Ishikawa (cell line): ENCODE data around the gene THRAP3.

Experiments used
- CEBPB ChIP-seq: IDR thresholded peaks from 2 replicates; pipeline ENCODE4 v1.6.1; 2012
- CREB1 ChIP-seq: IDR thresholded peaks from 2 replicates; pipeline ENCODE4 v1.6.1; 2012; ENCODE audit warnings: low read depth
- EGR1 ChIP-seq: IDR thresholded peaks from 2 replicates; pipeline ENCODE4 v1.6.1; 2012
- EP300 ChIP-seq: IDR thresholded peaks from 2 replicates; pipeline ENCODE4 v1.6.1; 2012; ENCODE audit warnings: borderline replicate concordance
- FOXM1 ChIP-seq: IDR thresholded peaks from 2 replicates; pipeline ENCODE4 v1.6.1; 2012; ENCODE audit warnings: low read depth, borderline replicate concordance
- MAX ChIP-seq: IDR thresholded peaks from 2 replicates; pipeline ENCODE4 v1.6.1; 2012
- NFIC ChIP-seq: IDR thresholded peaks from 2 replicates; pipeline ENCODE4 v1.6.1; 2012
- RAD21 ChIP-seq: IDR thresholded peaks from 2 replicates; pipeline ENCODE4 v1.6.1; 2012; ENCODE audit warnings: low read depth
- REST ChIP-seq: IDR thresholded peaks from 2 replicates; pipeline ENCODE4 v1.6.1; 2012; ENCODE audit warnings: low read depth, mild to moderate bottlenecking
- TAF1 ChIP-seq: IDR thresholded peaks from 2 replicates; pipeline ENCODE4 v1.6.1; 2012; ENCODE audit warnings: low read depth, mild to moderate bottlenecking
- TCF12 ChIP-seq: IDR thresholded peaks from 2 replicates; pipeline ENCODE4 v1.6.1; 2012; ENCODE audit warnings: low read depth
- TEAD4 ChIP-seq: IDR thresholded peaks from 2 replicates; pipeline ENCODE4 v1.6.1; 2012
- USF1 ChIP-seq: IDR thresholded peaks from 2 replicates; pipeline ENCODE4 v1.6.1; 2012
- YY1 ChIP-seq: IDR thresholded peaks from 2 replicates; pipeline ENCODE4 v1.6.1; 2012; ENCODE audit warnings: low read depth
- ZBTB7A ChIP-seq: IDR thresholded peaks from 2 replicates; pipeline ENCODE4 v1.6.1; 2012; ENCODE audit warnings: low read depth

The THRAP3 gene

GRCh38 chr1:36212782-36213181 is 11.5 kb upstream of the THRAP3 start:
- no peak for TF ChIP-seq EGR1
- TF ChIP-seq CREB1, result no peak
- no peak for TF ChIP-seq ZBTB7A
- no peak for TF ChIP-seq TEAD4
- no peak for TF ChIP-seq NFIC
- no peak for TF ChIP-seq FOXM1
- TF ChIP-seq TCF12, result no peak
- no peak for TF ChIP-seq EP300
- TF ChIP-seq TAF1, result no peak
- no peak for TF ChIP-seq REST

GRCh38 chr1:36217670-36218069 is 6.6 kb upstream of the THRAP3 start:
- TF ChIP-seq EP300, result no peak
- peak; percentile 41; the same call in 1 of the 2 replicates for TF ChIP-seq RAD21

GRCh38 chr1:36222481-36223380 is 1.5 kb upstream of the THRAP3 start:
- no peak for TF ChIP-seq TAF1
- TF ChIP-seq YY1, result no peak
- TF ChIP-seq CREB1, result no peak
- TF ChIP-seq RAD21, result no peak
- TF ChIP-seq EGR1, result no peak
- no peak for TF ChIP-seq ZBTB7A
- no peak for TF ChIP-seq MAX

GRCh38 chr1:36223381-36223995 is 755 bp upstream of the THRAP3 start:
- TF ChIP-seq TEAD4 (no peak), NFIC (no peak), CEBPB (no peak), RAD21 (no peak), REST (no peak), CREB1 (no peak), EGR1 (no peak), USF1 (no peak), YY1 (no peak), TCF12 (no peak), TAF1 (no peak), EP300 (no peak), ZBTB7A (no peak)

GRCh38 chr1:36224537-36225282 is 467 bp downstream of the THRAP3 start:
- TF ChIP-seq RAD21 (no peak), TEAD4 (no peak), REST (no peak), FOXM1 (no peak), YY1 (no peak; the same call in 1 of the 2 replicates), MAX (peak; percentile 58), TAF1 (peak; percentile 74), NFIC (no peak)
